Measurements from ENCODE around the gene DSCAML1. TPM values are rescaled to one million over a fixed set of nuclear protein-coding genes. Genes with fewer than 3 reads are reported as not detected.

The DSCAML1 gene
- total RNA-seq, 1 donor from 2014 or later, result 8.0 TPM

- no peak for DNase-seq (ENCODE audit: low spot score)
These were observed 33.8 kb upstream of the DSCAML1 start for GRCh38 chr11:117830674-117831351.

GRCh38 chr11:117830072-117830471, 33.1 kb upstream of the DSCAML1 start:
- DNase-seq (ENCODE audit: low spot score), result no peak

- no peak for DNase-seq (ENCODE audit: low spot score)
These were observed 32.3 kb upstream of the DSCAML1 start for GRCh38 chr11:117829369-117829725.

GRCh38 chr11:117828611-117829368, 31.8 kb upstream of the DSCAML1 start:
- peak; percentile 70 for DNase-seq (ENCODE audit: low spot score)

- peak; percentile 50 for DNase-seq (ENCODE audit: low spot score)
These were observed 30.8 kb upstream of the DSCAML1 start for GRCh38 chr11:117827521-117828511.

GRCh38 chr11:117826832-117827231, 29.8 kb upstream of the DSCAML1 start:
- DNase-seq (ENCODE audit: low spot score), result peak; percentile 73

- no peak for DNase-seq (ENCODE audit: low spot score)
These were observed 29.2 kb upstream of the DSCAML1 start for GRCh38 chr11:117826190-117826570.

GRCh38 chr11:117825538-117826189, 28.6 kb upstream of the DSCAML1 start:
- DNase-seq (ENCODE audit: low spot score), result no peak

- DNase-seq (ENCODE audit: low spot score), result peak; percentile 73
These were observed 27.8 kb upstream of the DSCAML1 start, which contains the start of gene FXYD2 for GRCh38 chr11:117824571-117825537. FXYD2 (minus strand) TSS chr11:117824744; CDS start chr11:117824678, 66 bp downstream.

GRCh38 chr11:117823946-117824420, 27.0 kb upstream of the DSCAML1 start:
- DNase-seq (ENCODE audit: low spot score), result no peak

GRCh38 chr11:117823294-117823945, 26.4 kb upstream of the DSCAML1 start:
- DNase-seq (ENCODE audit: low spot score), result no peak

- peak; percentile 75 for DNase-seq (ENCODE audit: low spot score)
These were observed 25.3 kb upstream of the DSCAML1 start for GRCh38 chr11:117822074-117823033.

- no peak for DNase-seq (ENCODE audit: low spot score)
These were observed 24.4 kb upstream of the DSCAML1 start for GRCh38 chr11:117821431-117821830.

GRCh38 chr11:117820516-117820915, 23.5 kb upstream of the DSCAML1 start:
- DNase-seq (ENCODE audit: low spot score), result no peak

GRCh38 chr11:117820071-117820470, 23.1 kb upstream of the DSCAML1 start:
- peak; percentile 85 for DNase-seq (ENCODE audit: low spot score)

GRCh38 chr11:117819096-117820040, 22.4 kb upstream of the DSCAML1 start:
- peak; percentile 65 for DNase-seq (ENCODE audit: low spot score)
